Esophagus (tissue), 2 donors: ENCODE results near the gene SSX2IP. TPM values are rescaled to one million over a fixed set of nuclear protein-coding genes. Genes with fewer than 3 reads are reported as not detected.

ENCODE experiments used
- H3K27ac ChIP-seq, 2 donors: one replicate each; pipeline ENCODE4 v1.5.1; 2013; ENCODE audit warnings: low read depth in 2 of 2, mild to moderate bottlenecking in 2 of 2, inconsistent platforms in 1 of 2, low read length in 1 of 2, moderate library complexity in 1 of 2
- H3K27me3 ChIP-seq, 2 donors: one replicate each; pipeline ENCODE4 v1.6.1; 2013; ENCODE audit warnings: low read length in 2 of 2, control low read depth in 1 of 2, mild to moderate bottlenecking in 1 of 2; ENCODE audit not compliant: insufficient read depth in 2 of 2, control insufficient read depth in 1 of 2
- H3K36me3 ChIP-seq, 2 donors: one replicate each; pipeline ENCODE4 v1.6.1; 2013; ENCODE audit warnings: low read length in 1 of 2; ENCODE audit not compliant: control insufficient read depth in 2 of 2, insufficient read depth in 2 of 2
- H3K4me1 ChIP-seq, 2 donors: one replicate each; pipeline ENCODE4 v1.6.1; 2013; ENCODE audit warnings: low read length in 1 of 2; ENCODE audit not compliant: control insufficient read depth in 2 of 2, insufficient read depth in 2 of 2
- H3K4me3 ChIP-seq, 2 donors: one replicate each; pipeline ENCODE4 v1.5.1; 2013; ENCODE audit warnings: low read length in 2 of 2, mild to moderate bottlenecking in 2 of 2, low read depth in 1 of 2, moderate library complexity in 1 of 2
- H3K9me3 ChIP-seq, 2 donors: one replicate each; pipeline ENCODE4 v1.6.1; 2013; ENCODE audit warnings: mild to moderate bottlenecking in 2 of 2, low read depth in 1 of 2, low read length in 1 of 2, moderate library complexity in 1 of 2; ENCODE audit not compliant: control insufficient read depth in 2 of 2, insufficient read depth in 1 of 2
- WGBS, 2 donors: extraction: QIAGEN DNeasy Blood & Tissue Kit; methylation state at CpG; one replicate each; pipeline ENCODE4 v1.1.7; 2013; 5-methylcytosine and 5-hydroxymethylcytosine counted together
- polyA plus RNA-seq, 2 donors: library from polyadenylated mRNA; stranded (reverse); fragments of 200-250 nt; gene quantifications; one replicate each; pipeline ENCODE4 v1.2.3, GENCODE V29; 2013
- donor health status: healthy with polysubstance abuse.
- donor health status: Bipolar disorder and iron deficiency.

SSX2IP gene
- polyA plus RNA-seq, 2 donors, result 3.4 to 4.2 TPM

GRCh38 chr1:84698151-84699110 lies 8.2 kb upstream of the SSX2IP start:
- Histone ChIP-seq H3K4me1 (no peaks in the 10 kb centered on the region), H3K36me3 (no peaks in the 10 kb centered on the region), H3K27me3 (no peaks in the 10 kb centered on the region), H3K9me3 (no peaks in the 10 kb centered on the region), H3K4me3 (no peak overlapping the region), H3K27ac (peak overlapping the region; percentile 42 to 77)
- WGBS, 2 donors, result 16 to 25% methylated on average over 2 of the region's 2 CpGs

GRCh38 chr1:84693785-84694184 lies 3.5 kb upstream of the SSX2IP start:
- 76 to 79% methylated on average over 1 of the region's 1 CpG for WGBS, 2 donors
- Histone ChIP-seq H3K9me3 (no peaks in the 10 kb centered on the region), H3K4me3 (no peak overlapping the region), H3K4me1 (peaks cover 0 to 2% of the 10 kb centered on the region in 2 donors), H3K27ac (no peak overlapping the region), H3K27me3 (no peaks in the 10 kb centered on the region), H3K36me3 (no peaks in the 10 kb centered on the region)

- peaks cover 0 to 2% of the 10 kb centered on the region in 2 donors for H3K4me1 ChIP-seq
- no peak overlapping the region for H3K27ac ChIP-seq
Measured at GRCh38 chr1:84693005-84693404, 2.7 kb upstream of the SSX2IP start.

GRCh38 chr1:84692391-84692790 lies 2.1 kb upstream of the SSX2IP start:
- Histone ChIP-seq H3K4me3 (no peak overlapping the region), H3K27ac (no peak overlapping the region), H3K9me3 (no peaks in the 10 kb centered on the region), H3K36me3 (no peaks in the 10 kb centered on the region), H3K4me1 (peaks cover 0 to 2% of the 10 kb centered on the region in 2 donors), H3K27me3 (no peaks in the 10 kb centered on the region)
- 77 to 85% methylated on average over 6 of the region's 6 CpGs for WGBS, 2 donors

More at GRCh38 chr1:84693005-84693404, 2.7 kb upstream of the SSX2IP start:
- no peaks in the 10 kb centered on the region for H3K27me3 ChIP-seq
- 76 to 88% methylated on average over 2 of the region's 2 CpGs for WGBS, 2 donors
- H3K4me3 ChIP-seq, result no peak overlapping the region
- no peaks in the 10 kb centered on the region for H3K36me3 ChIP-seq
- no peaks in the 10 kb centered on the region for H3K9me3 ChIP-seq

- WGBS, 2 donors, result 46 to 51% methylated on average over 13 of the region's 13 CpGs
- Histone ChIP-seq H3K27me3 (no peaks in the 10 kb centered on the region), H3K4me3 (peak overlapping the region; percentile 73 to 76), H3K27ac (peak overlapping the region; percentile 80 to 82), H3K9me3 (no peaks in the 10 kb centered on the region), H3K4me1 (peaks cover 0 to 2% of the 10 kb centered on the region in 2 donors), H3K36me3 (no peaks in the 10 kb centered on the region)
Measured at GRCh38 chr1:84691122-84691783, 992 bp upstream of the SSX2IP start.

- 2% methylated on average over 41 to 67 of the region's 67 CpGs for WGBS, 2 donors
- H3K4me1 ChIP-seq, result peaks cover 0 to 2% of the 10 kb centered on the region in 2 donors
- no peaks in the 10 kb centered on the region for H3K9me3 ChIP-seq
- peak overlapping the region; percentile 82 to 89 for H3K27ac ChIP-seq
- H3K4me3 ChIP-seq, result peak overlapping the region; percentile 73 to 76
- H3K36me3 ChIP-seq, result no peaks in the 10 kb centered on the region
- no peaks in the 10 kb centered on the region for H3K27me3 ChIP-seq
Measured at GRCh38 chr1:84689514-84690396, 506 bp downstream of the SSX2IP start.

GRCh38 chr1:84688463-84689061 lies 1.7 kb downstream of the SSX2IP start:
- 75% methylated on average over 8 of the region's 8 CpGs for WGBS, 2 donors
- Histone ChIP-seq H3K27me3 (no peaks in the 10 kb centered on the region), H3K9me3 (no peaks in the 10 kb centered on the region), H3K36me3 (no peaks in the 10 kb centered on the region), H3K4me3 (no peak overlapping the region), H3K4me1 (peaks cover 0 to 2% of the 10 kb centered on the region in 2 donors), H3K27ac (no peak overlapping the region)

GRCh38 chr1:84687714-84688462 lies 2.4 kb downstream of the SSX2IP start:
- no peaks in the 10 kb centered on the region for H3K27me3 ChIP-seq
- H3K4me3 ChIP-seq, result no peak overlapping the region
- H3K9me3 ChIP-seq, result no peaks in the 10 kb centered on the region
- H3K4me1 ChIP-seq, result peaks cover 0 to 2% of the 10 kb centered on the region in 2 donors
- H3K27ac ChIP-seq, result no peak overlapping the region
- H3K36me3 ChIP-seq, result no peaks in the 10 kb centered on the region
- 75 to 77% methylated on average over 5 of the region's 5 CpGs for WGBS, 2 donors
